ENCODE results near the gene UBE2I. TPM values are rescaled to one million over a fixed set of nuclear protein-coding genes. Genes with fewer than 3 reads are reported as not detected.

UBE2I gene
- total RNA-seq, 1 donor from 2014 or later = 112 TPM

- no peak for DNase-seq (ENCODE audit: low read depth)
- TF ChIP-seq CTCF (conservative IDR thresholded peaks at IDR 0.05; ENCODE audit: low read depth, low read length) = no peak
- H3K4me3 ChIP-seq (ENCODE audit: low read depth, low read length) = no peak overlapping the region
Observed at GRCh38 chr16:1374418-1375297, 65.2 kb downstream of the UBE2I start.

GRCh38 chr16:1375298-1375640 lies 65.8 kb downstream of the UBE2I start:
- no peak for TF ChIP-seq CTCF (conservative IDR thresholded peaks at IDR 0.05; ENCODE audit: low read depth, low read length)
- H3K4me3 ChIP-seq (ENCODE audit: low read depth, low read length) = no peak overlapping the region
- DNase-seq (ENCODE audit: low read depth) = no peak

- H3K4me3 ChIP-seq (ENCODE audit: low read depth, low read length) = no peak overlapping the region
- DNase-seq (ENCODE audit: low read depth) = no peak
- TF ChIP-seq CTCF (conservative IDR thresholded peaks at IDR 0.05; ENCODE audit: low read depth, low read length) = no peak
Observed at GRCh38 chr16:1375741-1376410, 66.4 kb downstream of the UBE2I start.

Other genes with a start within 250 kb of the UBE2I start
- not detected in 2 replicates for gene SSTR5, start 236.9 kb upstream of the UBE2I start, total RNA-seq
- gene C1QTNF8, start 213.4 kb upstream of the UBE2I start, total RNA-seq = not detected in 2 replicates
- 0.22 and 0.29 TPM in 2 replicates for gene CACNA1H, start 156.5 kb upstream of the UBE2I start, total RNA-seq
- not detected in 2 replicates for gene TPSG1, start 84.4 kb upstream of the UBE2I start, total RNA-seq
- not detected in 2 replicates for gene TPSB2, start 79.5 kb upstream of the UBE2I start, total RNA-seq
- gene TPSAB1, start 68.9 kb upstream of the UBE2I start, total RNA-seq = not detected in 2 replicates
- gene TPSD1, start 53.6 kb upstream of the UBE2I start, total RNA-seq = not detected in 2 replicates
- gene BAIAP3, start 24.0 kb downstream of the UBE2I start, total RNA-seq = 1.5 and 3.9 TPM in 2 replicates
- 123 and 157 TPM in 2 replicates for gene TSR3, start 42.2 kb downstream of the UBE2I start, total RNA-seq
- 38.3 and 63.9 TPM in 2 replicates for gene GNPTG, start 42.3 kb downstream of the UBE2I start, total RNA-seq
- 11.3 and 20.1 TPM in 2 replicates for gene UNKL, start 105.1 kb downstream of the UBE2I start, total RNA-seq
- gene UQCC4, start 111.1 kb downstream of the UBE2I start, total RNA-seq = 17.4 and 23.2 TPM in 2 replicates
- gene PERCC1, start 121.4 kb downstream of the UBE2I start, total RNA-seq = not detected in 2 replicates
- not detected in 2 replicates for gene CCDC154, start 134.9 kb downstream of the UBE2I start, total RNA-seq
- 57.3 and 76.2 TPM in 2 replicates for gene CLCN7, start 165.4 kb downstream of the UBE2I start, total RNA-seq
- not detected in 2 replicates for gene PTX4, start 179.3 kb downstream of the UBE2I start, total RNA-seq
- gene TELO2, start 183.7 kb downstream of the UBE2I start, total RNA-seq = 33.5 and 45.9 TPM in 2 replicates
- 1.4 TPM in 1 of 2 replicates, not detected in the other for gene TMEM204, start 224.0 kb downstream of the UBE2I start, total RNA-seq